Loucy (cell line): ENCODE data around the gene BMP6.

Experiments used
- EZH2phosphoT487 ChIP-seq: fragments of 200-600 bp; IDR thresholded peaks from 2 replicates; pipeline ENCODE4 v1.6.1; 2018; ENCODE audit warnings: antibody characterized with exemption, mild to moderate bottlenecking, moderate library complexity, borderline replicate concordance
- TF ChIP-seq, protein P1 (sequence below): fragments of 200-600 bp; sonication (generic); conservative IDR thresholded peaks from 2 replicates; pipeline ENCODE4 v1.5.1; 2014; ENCODE audit warnings: mild to moderate bottlenecking, antibody characterized with exemption, low read length

DNA sequence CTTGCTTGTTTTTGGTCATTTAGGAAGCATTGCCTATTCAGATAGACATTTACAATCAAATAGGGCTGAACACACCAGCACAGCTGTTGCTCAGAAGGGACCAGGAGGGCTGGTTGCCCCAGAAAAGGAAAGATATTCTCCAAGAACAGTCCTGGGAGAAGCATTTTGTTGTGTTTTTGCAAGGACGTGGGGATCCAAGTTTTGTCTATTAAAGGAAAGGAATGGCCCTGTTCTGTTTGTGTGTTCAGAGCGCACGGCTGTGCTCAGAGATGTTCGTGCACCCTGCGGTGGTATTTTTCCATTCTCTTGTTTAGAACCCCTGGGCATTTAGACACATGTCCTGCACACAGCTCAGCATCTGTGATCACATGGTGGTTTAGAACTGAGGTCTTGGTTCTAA lies 102.2 kb downstream of the BMP6 start:
- TF ChIP-seq, protein P1, sequence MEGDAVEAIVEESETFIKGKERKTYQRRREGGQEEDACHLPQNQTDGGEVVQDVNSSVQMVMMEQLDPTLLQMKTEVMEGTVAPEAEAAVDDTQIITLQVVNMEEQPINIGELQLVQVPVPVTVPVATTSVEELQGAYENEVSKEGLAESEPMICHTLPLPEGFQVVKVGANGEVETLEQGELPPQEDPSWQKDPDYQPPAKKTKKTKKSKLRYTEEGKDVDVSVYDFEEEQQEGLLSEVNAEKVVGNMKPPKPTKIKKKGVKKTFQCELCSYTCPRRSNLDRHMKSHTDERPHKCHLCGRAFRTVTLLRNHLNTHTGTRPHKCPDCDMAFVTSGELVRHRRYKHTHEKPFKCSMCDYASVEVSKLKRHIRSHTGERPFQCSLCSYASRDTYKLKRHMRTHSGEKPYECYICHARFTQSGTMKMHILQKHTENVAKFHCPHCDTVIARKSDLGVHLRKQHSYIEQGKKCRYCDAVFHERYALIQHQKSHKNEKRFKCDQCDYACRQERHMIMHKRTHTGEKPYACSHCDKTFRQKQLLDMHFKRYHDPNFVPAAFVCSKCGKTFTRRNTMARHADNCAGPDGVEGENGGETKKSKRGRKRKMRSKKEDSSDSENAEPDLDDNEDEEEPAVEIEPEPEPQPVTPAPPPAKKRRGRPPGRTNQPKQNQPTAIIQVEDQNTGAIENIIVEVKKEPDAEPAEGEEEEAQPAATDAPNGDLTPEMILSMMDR: no peak
- TF ChIP-seq EZH2phosphoT487: no peak
